SH-SY5Y (cell line): Measurements from ENCODE around the gene OMA1.

Experiments
- GATA2 ChIP-seq: IDR thresholded peaks from 2 replicates; pipeline ENCODE4 v1.6.1; 2011; ENCODE audit warnings: mild to moderate bottlenecking, low read depth, low read length
- GATA3 ChIP-seq: IDR thresholded peaks from 2 replicates; pipeline ENCODE4 v1.6.1; 2011; ENCODE audit warnings: low read depth, mild to moderate bottlenecking, low read length, moderate library complexity

DNA sequence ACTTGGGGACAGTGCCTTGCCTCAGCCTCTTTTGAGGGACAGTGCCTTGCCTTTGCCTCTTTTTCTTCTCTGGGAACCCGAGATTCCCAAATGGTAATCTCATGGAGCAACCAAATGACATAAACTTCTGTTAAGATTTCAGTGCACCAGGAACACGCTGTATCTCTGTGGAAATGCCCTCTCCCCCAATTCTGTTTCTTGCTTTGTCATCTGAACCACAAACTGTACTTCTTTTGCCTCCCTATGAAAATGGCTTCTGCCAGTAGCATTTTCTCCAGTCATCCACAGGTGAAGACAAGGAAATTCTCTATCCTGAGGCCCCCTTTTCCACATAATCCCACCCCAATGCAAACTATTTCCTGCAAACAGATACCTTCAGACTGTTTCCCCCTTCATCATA, 66.3 kb downstream of the OMA1 start:
- TF ChIP-seq GATA2 (no peak), GATA3 (no peak)
